Inferior parietal cortex (tissue), 1 donor: Measurements from ENCODE around the gene CCDC167.
A peak's percentile ranks its signal among the peaks of the same experiment; 100 is the strongest.

Experiments used
- DNase-seq: peaks from one replicate; pipeline ENCODE4 v3.0.0-alpha.2; 2016; ENCODE audit errors: extremely low spot score

Gene CCDC167

DNA sequence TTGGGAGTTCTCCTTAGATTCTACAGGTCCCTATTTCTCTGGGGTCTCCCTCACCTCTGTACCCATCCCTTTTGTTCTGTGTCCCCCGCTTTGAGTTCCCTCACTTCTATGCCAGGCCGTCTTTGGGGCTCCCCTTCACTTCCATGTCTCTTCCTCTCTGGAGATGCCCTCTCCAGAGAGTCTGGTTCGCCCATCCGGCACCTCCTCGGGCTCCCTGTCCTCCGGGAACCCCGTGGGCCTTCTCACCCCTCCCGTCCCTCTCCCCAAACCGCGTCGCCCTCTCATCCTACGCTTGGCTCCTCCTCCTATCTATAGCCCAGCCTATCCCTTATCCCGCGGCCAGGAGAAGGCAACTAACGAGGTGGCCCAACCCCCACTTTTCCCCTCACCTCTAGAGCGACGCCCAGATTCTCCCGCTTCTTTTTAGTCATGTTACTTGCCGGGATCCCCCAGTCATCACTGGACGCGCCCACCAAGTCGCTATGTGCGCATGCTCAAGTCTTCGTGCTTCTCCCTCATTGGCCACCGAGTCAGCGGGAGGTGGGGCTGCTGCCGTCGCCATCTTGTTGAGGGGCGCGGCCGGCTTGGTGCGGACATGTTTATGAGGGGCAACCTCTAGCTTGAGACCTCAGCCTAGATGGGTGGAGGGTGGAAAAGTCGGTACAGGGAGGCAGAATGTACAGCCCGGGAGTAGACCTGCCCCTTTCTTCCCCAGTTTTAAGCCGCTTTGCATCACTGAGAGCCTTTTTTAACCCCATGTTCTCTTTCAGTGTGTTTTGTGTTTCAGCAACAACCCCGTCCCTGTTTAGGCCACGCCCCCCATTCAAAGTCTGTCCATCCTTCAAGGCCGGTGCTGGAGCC, at the start of gene CCDC167:
Gene CCDC167, minus strand, starts transcription at position 461 of the 861 bp plus-strand sequence. Its CDS starts 30 bp downstream, at position 431.
- peak; percentile 99 for DNase-seq

GRCh38 chr6:37549154-37549553, 49.5 kb upstream of the CCDC167 start:
- no peak for DNase-seq

DNA sequence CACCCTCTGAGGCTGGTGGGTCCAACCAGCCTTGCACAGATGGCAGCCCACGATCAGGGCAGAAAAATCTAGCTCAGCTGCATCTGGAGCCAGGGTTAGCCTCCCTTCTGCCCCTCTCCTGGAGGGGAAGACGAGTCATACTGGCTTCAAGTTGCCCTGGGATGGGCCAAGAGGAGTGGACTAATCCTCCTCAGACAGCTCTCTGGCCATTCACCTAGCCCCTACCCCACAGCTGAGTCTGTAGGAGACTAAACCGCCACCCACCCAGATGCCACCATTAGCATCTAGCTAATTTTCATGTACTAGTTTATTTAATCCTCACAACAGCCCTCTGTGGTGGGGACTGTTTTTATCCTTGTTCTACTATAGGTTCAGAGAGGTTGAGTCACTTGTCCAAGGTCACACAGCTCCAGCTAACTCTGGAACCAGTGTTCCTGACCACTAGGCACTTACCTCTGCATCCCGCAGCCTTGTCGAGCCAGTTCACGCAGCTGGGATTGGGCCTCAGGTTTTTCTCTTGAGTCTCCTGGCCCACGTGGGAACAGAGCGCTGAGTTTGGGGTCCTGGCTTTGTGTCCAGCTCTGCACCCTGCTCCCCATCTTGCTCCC, 48.5 kb upstream of the CCDC167 start:
- no peak for DNase-seq

DNA sequence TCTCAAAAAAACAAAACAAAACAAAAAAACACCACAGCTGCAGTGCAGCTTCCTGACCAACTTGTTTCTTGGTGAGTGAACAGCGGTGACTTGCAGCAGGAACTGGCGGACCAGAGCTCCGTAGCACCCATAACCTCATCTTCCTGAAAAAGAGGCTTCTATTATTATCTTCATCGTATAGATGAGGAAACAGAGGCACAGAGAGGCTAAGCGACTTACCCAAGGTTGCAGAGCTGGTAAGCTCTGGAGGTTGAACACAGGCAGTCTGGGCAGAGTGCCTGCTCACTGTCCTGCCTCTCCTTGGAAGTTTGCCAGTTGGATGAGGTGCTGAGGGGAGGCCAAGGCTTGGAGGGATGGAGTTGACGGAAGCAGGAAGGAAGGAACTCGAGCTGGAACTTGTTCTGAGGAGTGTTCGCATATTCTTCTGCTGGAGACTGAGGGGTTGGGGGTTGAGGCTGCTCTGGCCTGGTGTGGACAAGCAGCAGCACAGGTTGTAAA, 47.9 kb upstream of the CCDC167 start:
- no peak for DNase-seq

- no peak for DNase-seq
These were observed 46.6 kb upstream of the CCDC167 start for GRCh38 chr6:37546141-37546871.

- DNase-seq: no peak
These were observed 44.8 kb upstream of the CCDC167 start for GRCh38 chr6:37544530-37544929.

DNA sequence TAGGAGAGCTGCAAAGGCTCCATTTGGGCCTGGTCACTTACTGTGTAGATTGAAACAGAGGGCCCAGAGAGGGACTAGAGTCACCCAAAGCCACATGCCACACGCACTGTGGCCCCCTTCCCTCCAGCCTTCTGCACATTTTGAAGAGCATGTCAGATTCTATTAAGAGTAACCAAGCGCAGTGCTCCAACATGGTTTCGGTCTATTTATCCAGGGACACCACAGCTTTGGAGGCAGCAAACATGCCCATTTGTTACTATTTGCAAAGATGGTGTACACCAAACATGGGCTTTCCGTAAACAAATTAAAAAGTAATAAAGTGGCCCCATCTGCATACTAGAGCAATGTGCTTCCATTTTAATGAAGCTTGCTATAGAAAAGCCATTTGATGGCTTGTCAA, 43.7 kb upstream of the CCDC167 start:
- no peak for DNase-seq

DNA sequence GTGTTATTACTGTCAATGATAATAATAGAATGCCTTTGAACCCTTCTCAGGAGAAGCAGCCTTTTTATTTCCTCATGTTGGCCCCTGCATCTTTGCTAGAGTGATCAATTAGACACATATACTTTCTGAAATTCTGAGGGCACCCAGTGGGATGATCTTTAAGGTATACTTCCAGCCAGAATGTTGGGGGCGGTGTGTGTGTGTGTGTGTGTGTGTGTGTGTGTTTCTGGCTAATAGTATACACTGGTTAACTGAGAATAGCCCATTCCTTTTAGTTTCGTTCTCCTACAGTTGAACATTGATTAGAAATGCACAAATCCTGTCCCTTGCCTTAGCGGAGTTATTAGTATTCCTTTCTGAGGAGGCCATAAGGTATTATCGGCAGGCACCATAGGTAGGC, 41.7 kb upstream of the CCDC167 start:
- DNase-seq: no peak

GRCh38 chr6:37540390-37540789, 40.7 kb upstream of the CCDC167 start:
- DNase-seq: no peak

GRCh38 chr6:37540029-37540352, 40.3 kb upstream of the CCDC167 start:
- no peak for DNase-seq

- DNase-seq: no peak
These were observed 39.7 kb upstream of the CCDC167 start for GRCh38 chr6:37539171-37540028.

DNA sequence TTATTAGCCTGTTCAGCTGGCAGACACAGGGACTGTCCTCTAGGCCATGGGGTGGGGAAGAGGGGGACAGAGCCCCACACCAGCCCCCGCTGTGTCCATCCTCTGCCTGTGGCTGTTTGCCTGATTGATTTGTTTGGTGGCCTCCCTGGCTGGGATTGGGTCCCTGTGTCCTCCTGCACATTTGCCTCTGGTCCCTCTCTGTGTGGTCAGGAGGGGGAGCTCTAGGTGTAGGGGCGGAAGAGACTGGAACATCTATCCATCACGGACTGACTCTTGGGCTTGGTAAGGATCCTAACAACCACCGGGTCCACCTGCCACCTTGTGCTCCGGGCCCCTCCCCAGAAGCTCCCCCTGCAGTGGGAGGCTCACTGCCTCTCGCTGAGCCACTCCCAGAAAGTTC, 38.4 kb upstream of the CCDC167 start:
- DNase-seq: no peak

GRCh38 chr6:37537548-37537947, 37.9 kb upstream of the CCDC167 start:
- no peak for DNase-seq

GRCh38 chr6:37536491-37537190, 36.9 kb upstream of the CCDC167 start:
- DNase-seq: no peak

- DNase-seq: peak; percentile 7
These were observed 36.2 kb upstream of the CCDC167 start for GRCh38 chr6:37535759-37536490.

- DNase-seq: no peak
These were observed 35.7 kb upstream of the CCDC167 start for GRCh38 chr6:37535428-37535758.

- DNase-seq: no peak
These were observed 35.2 kb upstream of the CCDC167 start for GRCh38 chr6:37534893-37535292.

GRCh38 chr6:37532122-37532521, 32.4 kb upstream of the CCDC167 start:
- no peak for DNase-seq

- no peak for DNase-seq
These were observed 31.8 kb upstream of the CCDC167 start for GRCh38 chr6:37531437-37532036.

DNA sequence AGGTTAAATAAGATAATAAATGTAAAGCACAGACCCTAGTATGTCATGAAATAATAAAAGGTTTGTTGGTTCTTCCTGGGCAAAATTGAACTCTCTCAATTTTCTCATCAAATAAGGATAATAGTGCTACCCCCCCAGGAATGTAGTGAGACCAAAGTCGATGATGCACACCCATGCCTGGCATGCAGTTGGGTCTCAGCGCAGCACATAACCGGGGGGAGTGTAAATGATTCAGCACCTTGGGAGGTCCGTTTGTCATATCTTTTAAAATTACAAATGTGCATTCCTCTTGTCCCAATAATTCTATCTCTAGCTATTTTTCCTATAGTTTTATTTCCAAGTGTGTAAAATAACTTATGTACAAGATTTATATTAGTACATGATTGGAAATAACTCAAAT, 31.3 kb upstream of the CCDC167 start:
- DNase-seq: no peak
